Gastroesophageal sphincter (tissue), 3 donors: ENCODE measurements around the gene NFATC4.

Experiments used
- POLR2A ChIP-seq, 2 donors: fragments of 450-650 bp; IDR thresholded peaks; one replicate each; pipeline ENCODE4 v1.6.1; 2017; ENCODE audit warnings: antibody characterized with exemption in 2 of 2, mild to moderate bottlenecking in 2 of 2, moderate library complexity in 1 of 2
- POLR2AphosphoS5 ChIP-seq: sonication (generic); formaldehyde crosslinking; IDR thresholded peaks from one replicate; pipeline ENCODE4 v1.6.1; 2017; ENCODE audit warnings: antibody characterized with exemption
- TF ChIP-seq, protein P1 (sequence below), 4 experiments: fragments of 200-600 bp in 2 of 4; fragments of 450-650 bp in 2 of 4; sonication (generic) in 1 of 4; IDR thresholded peaks; one replicate each; pipeline ENCODE4 v1.5.1; 2017 to 2019; ENCODE audit warnings: antibody characterized with exemption in 4 of 4, mild to moderate bottlenecking in 2 of 4, moderate library complexity in 2 of 4

DNA sequence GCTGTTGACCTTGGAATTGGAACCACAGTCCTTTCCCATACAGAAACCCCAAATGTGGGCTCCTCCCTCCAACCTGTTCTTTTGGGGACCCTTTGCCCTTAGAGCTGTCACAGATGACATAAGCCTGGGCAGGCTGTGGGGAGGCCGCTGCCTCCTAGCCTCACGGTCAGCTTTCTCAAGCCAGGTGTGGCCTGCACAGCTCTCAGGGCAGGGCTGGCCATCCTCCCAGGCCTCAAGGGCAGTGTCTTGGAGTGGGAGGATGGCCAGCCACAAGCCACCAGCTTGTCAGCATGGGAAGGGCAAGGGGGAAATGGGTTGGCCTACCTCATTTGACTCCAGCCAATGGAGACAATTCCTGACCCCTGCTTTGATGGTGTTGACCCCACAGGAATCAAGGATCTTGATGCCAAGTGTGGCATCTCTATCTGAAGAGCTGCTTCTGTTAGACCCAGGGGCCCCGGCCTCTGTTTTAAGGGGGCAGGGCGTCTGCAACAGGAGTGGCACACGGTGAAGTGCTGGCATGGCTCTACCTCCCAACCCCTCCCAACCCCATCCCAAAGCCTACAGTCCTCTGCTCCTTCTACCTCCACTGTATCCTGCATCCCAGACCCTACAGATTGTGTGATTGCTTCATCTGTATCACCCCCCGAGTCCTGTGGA is 50.0 kb downstream of the NFATC4 start:
- TF ChIP-seq, protein P1, sequence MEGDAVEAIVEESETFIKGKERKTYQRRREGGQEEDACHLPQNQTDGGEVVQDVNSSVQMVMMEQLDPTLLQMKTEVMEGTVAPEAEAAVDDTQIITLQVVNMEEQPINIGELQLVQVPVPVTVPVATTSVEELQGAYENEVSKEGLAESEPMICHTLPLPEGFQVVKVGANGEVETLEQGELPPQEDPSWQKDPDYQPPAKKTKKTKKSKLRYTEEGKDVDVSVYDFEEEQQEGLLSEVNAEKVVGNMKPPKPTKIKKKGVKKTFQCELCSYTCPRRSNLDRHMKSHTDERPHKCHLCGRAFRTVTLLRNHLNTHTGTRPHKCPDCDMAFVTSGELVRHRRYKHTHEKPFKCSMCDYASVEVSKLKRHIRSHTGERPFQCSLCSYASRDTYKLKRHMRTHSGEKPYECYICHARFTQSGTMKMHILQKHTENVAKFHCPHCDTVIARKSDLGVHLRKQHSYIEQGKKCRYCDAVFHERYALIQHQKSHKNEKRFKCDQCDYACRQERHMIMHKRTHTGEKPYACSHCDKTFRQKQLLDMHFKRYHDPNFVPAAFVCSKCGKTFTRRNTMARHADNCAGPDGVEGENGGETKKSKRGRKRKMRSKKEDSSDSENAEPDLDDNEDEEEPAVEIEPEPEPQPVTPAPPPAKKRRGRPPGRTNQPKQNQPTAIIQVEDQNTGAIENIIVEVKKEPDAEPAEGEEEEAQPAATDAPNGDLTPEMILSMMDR (IDR thresholded peaks at IDR 0.05): no peak
- TF ChIP-seq POLR2AphosphoS5: no peak
- TF ChIP-seq POLR2A (IDR thresholded peaks at IDR 0.05): no peak
